SK-N-SH treated with all-trans-retinoic acid at 6 μM for 48 hours (cell line): Measurements from ENCODE around the gene CCDC80.

Source experiments
- BACH2 ChIP-seq: fragments of 250-450 bp; sonication (Bioruptor Pico); IDR thresholded peaks from 2 replicates; pipeline ENCODE4 v1.9.0; 2021; ENCODE audit warnings: mild to moderate bottlenecking, borderline replicate concordance
- CSDC2 ChIP-seq: fragments of 250-450 bp; sonication (Bioruptor Pico); IDR thresholded peaks from 2 replicates; pipeline ENCODE4 v1.5.0; 2020; ENCODE audit warnings: mild to moderate bottlenecking, moderate library complexity
- ESRRG ChIP-seq: fragments of 250-450 bp; sonication (Bioruptor Pico); IDR thresholded peaks from 2 replicates; pipeline ENCODE4 v1.6.1; 2021; ENCODE audit warnings: mild to moderate bottlenecking
- GLIS3 ChIP-seq: fragments of 250-450 bp; sonication (Bioruptor Pico); IDR thresholded peaks from 2 replicates; pipeline ENCODE4 v1.5.0; 2020; ENCODE audit warnings: mild to moderate bottlenecking, moderate library complexity
- POU6F1 ChIP-seq: fragments of 250-450 bp; sonication (Bioruptor Pico); IDR thresholded peaks from 2 replicates; pipeline ENCODE4 v1.8.0; 2021; ENCODE audit warnings: low read depth, mild to moderate bottlenecking, moderate library complexity, borderline replicate concordance
- PPARA ChIP-seq: fragments of 250-450 bp; sonication (Bioruptor Pico); IDR thresholded peaks from 2 replicates; pipeline ENCODE4 v1.5.0; 2020; ENCODE audit warnings: mild to moderate bottlenecking, borderline replicate concordance
- TCF4 ChIP-seq: fragments of 250-450 bp; sonication (Bioruptor Pico); IDR thresholded peaks from 2 replicates; pipeline ENCODE4 v1.8.0; 2021; ENCODE audit warnings: mild to moderate bottlenecking, moderate library complexity, borderline replicate concordance
- ZC3H10 ChIP-seq: fragments of 250-450 bp; sonication (Bioruptor Pico); IDR thresholded peaks from 2 replicates; pipeline ENCODE4 v1.5.1; 2021; ENCODE audit warnings: mild to moderate bottlenecking, moderate library complexity
- ZFP30 ChIP-seq: fragments of 450-650 bp; formaldehyde crosslinking; IDR thresholded peaks from 2 replicates; pipeline ENCODE4 v1.5.0; 2022; ENCODE audit warnings: mild to moderate bottlenecking, moderate library complexity
- ZNF565 ChIP-seq: fragments of 450-650 bp; formaldehyde crosslinking; conservative IDR thresholded peaks from 2 replicates; pipeline ENCODE4 v1.5.0; 2020; ENCODE audit warnings: low read depth, mild to moderate bottlenecking, moderate library complexity
- TF ChIP-seq, protein P1 (sequence below): fragments of 250-450 bp; sonication (Bioruptor Pico); IDR thresholded peaks from 2 replicates; pipeline ENCODE4 v1.5.1; 2021; ENCODE audit warnings: mild to moderate bottlenecking, moderate library complexity
- TF ChIP-seq, protein P2 (sequence below): fragments of 250-450 bp; sonication (Bioruptor Pico); IDR thresholded peaks from 2 replicates; pipeline ENCODE4 v1.5.1; 2020; ENCODE audit warnings: low read depth, mild to moderate bottlenecking, moderate library complexity
- TF ChIP-seq, protein P3 (sequence below): fragments of 250-450 bp; sonication (Bioruptor Pico); IDR thresholded peaks from 2 replicates; pipeline ENCODE4 v1.8.0; 2020; ENCODE audit warnings: mild to moderate bottlenecking, moderate library complexity, borderline replicate concordance

GRCh38 chr3:112550859-112551258, 90.1 kb downstream of the CCDC80 start:
- TF ChIP-seq PPARA (CRISPR knock-in tag) (no peak), TCF4 (CRISPR knock-in tag) (no peak), CSDC2 (CRISPR knock-in tag) (no peak), ZFP30 (CRISPR knock-in tag) (no peak), ZC3H10 (CRISPR knock-in tag) (no peak), POU6F1 (no peak), ESRRG (CRISPR knock-in tag) (no peak), GLIS3 (CRISPR knock-in tag) (no peak), BACH2 (CRISPR knock-in tag) (no peak), ZNF565 (no peak)
- TF ChIP-seq, protein P1, sequence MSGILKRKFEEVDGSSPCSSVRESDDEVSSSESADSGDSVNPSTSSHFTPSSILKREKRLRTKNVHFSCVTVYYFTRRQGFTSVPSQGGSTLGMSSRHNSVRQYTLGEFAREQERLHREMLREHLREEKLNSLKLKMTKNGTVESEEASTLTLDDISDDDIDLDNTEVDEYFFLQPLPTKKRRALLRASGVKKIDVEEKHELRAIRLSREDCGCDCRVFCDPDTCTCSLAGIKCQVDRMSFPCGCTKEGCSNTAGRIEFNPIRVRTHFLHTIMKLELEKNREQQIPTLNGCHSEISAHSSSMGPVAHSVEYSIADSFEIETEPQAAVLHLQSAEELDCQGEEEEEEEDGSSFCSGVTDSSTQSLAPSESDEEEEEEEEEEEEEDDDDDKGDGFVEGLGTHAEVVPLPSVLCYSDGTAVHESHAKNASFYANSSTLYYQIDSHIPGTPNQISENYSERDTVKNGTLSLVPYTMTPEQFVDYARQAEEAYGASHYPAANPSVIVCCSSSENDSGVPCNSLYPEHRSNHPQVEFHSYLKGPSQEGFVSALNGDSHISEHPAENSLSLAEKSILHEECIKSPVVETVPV (CRISPR knock-in tag): no peak
- TF ChIP-seq, protein P2, sequence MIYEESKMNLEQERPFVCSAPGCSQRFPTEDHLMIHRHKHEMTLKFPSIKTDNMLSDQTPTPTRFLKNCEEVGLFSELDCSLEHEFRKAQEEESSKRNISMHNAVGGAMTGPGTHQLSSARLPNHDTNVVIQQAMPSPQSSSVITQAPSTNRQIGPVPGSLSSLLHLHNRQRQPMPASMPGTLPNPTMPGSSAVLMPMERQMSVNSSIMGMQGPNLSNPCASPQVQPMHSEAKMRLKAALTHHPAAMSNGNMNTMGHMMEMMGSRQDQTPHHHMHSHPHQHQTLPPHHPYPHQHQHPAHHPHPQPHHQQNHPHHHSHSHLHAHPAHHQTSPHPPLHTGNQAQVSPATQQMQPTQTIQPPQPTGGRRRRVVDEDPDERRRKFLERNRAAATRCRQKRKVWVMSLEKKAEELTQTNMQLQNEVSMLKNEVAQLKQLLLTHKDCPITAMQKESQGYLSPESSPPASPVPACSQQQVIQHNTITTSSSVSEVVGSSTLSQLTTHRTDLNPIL (CRISPR knock-in tag): no peak
- TF ChIP-seq, protein P3, sequence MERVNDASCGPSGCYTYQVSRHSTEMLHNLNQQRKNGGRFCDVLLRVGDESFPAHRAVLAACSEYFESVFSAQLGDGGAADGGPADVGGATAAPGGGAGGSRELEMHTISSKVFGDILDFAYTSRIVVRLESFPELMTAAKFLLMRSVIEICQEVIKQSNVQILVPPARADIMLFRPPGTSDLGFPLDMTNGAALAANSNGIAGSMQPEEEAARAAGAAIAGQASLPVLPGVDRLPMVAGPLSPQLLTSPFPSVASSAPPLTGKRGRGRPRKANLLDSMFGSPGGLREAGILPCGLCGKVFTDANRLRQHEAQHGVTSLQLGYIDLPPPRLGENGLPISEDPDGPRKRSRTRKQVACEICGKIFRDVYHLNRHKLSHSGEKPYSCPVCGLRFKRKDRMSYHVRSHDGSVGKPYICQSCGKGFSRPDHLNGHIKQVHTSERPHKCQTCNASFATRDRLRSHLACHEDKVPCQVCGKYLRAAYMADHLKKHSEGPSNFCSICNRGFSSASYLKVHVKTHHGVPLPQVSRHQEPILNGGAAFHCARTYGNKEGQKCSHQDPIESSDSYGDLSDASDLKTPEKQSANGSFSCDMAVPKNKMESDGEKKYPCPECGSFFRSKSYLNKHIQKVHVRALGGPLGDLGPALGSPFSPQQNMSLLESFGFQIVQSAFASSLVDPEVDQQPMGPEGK (CRISPR knock-in tag): no peak
